ENCODE results near the gene EPB41L4B. TPM values are rescaled to one million over a fixed set of nuclear protein-coding genes. Genes with fewer than 3 reads are reported as not detected.

EPB41L4B gene
- total RNA-seq, 2 donors from 2014 or later: 41.9 to 122 TPM

DNA sequence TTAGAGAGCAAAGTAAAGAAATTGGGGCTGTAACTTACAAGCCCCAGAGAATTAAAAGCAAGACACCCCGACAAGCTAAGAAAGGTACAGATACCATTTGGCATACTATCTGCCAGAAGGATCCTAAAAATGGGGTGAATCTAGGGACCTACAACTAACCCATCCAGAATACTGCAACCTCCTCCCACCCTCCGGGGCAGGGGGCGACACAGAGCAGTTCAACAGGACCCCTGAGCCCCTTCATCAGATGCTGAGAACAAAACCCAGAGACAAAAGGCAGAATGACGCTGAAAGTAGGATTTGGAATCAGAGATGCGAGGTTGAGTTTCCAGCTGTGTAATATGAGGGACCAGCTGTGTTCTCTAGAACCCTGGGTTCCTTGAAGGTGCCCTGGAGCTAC is 71.2 kb downstream of the EPB41L4B start:
- Histone ChIP-seq H3K9me3 (no peaks in the 10 kb centered on the region), H3K27ac (peak overlapping the region; percentile 91 to 95 (median 94)), H3K36me3 (replicated peaks in 1 of 2; ENCODE audit: insufficient read depth in 1 of 2, low read depth in 2 of 2) (no peaks in the 10 kb centered on the region), H3K4me1 (peaks cover 95% of the 10 kb centered on the region), H3K27me3 (no peaks in the 10 kb centered on the region), H3K4me3 (no peak overlapping the region)
- TF ChIP-seq, protein P1, sequence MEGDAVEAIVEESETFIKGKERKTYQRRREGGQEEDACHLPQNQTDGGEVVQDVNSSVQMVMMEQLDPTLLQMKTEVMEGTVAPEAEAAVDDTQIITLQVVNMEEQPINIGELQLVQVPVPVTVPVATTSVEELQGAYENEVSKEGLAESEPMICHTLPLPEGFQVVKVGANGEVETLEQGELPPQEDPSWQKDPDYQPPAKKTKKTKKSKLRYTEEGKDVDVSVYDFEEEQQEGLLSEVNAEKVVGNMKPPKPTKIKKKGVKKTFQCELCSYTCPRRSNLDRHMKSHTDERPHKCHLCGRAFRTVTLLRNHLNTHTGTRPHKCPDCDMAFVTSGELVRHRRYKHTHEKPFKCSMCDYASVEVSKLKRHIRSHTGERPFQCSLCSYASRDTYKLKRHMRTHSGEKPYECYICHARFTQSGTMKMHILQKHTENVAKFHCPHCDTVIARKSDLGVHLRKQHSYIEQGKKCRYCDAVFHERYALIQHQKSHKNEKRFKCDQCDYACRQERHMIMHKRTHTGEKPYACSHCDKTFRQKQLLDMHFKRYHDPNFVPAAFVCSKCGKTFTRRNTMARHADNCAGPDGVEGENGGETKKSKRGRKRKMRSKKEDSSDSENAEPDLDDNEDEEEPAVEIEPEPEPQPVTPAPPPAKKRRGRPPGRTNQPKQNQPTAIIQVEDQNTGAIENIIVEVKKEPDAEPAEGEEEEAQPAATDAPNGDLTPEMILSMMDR (IDR thresholded peaks at IDR 0.05): peak in 1 of 7 experiments; percentile 7
- TF ChIP-seq POLR2A (IDR thresholded peaks at IDR 0.05): no peak
- ATAC-seq (no peak), DNase-seq (no peak)
- intact Hi-C loops (cut with DNase I): no loop called here
- 79% methylated on average over 5 of the region's 5 CpGs for WGBS, 2 donors

DNA sequence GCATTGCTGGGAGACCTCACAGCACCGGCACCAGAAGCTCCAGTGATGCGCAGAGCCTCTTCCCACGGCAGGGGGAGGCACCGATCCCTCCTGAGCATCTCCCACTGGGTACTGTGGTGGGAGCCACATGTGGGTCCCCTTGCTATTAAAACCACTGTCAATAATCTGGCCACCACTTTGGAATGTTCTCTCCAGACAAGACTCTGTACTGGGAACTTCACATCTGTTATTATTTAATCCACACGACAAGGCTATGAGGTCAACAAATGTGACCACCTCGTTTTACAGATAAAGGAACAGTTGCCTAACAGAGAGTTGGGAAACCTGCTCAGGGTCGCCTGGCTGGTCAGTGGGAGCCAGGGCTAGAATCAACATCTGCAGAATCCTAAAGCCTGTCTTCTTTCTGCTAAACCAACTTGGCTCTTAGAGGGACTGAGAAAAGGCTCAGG is 72.7 kb downstream of the EPB41L4B start:
- TF ChIP-seq, protein P1 (IDR thresholded peaks at IDR 0.05): peak in 2 of 7 experiments; percentile 2 to 19
- TF ChIP-seq POLR2A (IDR thresholded peaks at IDR 0.05): peak in 2 of 3 donors; percentile 51 to 63
- Histone ChIP-seq H3K27ac (peak overlapping the region; percentile 91 to 98 (median 95)), H3K27me3 (no peaks in the 10 kb centered on the region), H3K9me3 (no peaks in the 10 kb centered on the region), H3K4me1 (peaks cover 84% of the 10 kb centered on the region), H3K4me3 (no peak overlapping the region), H3K36me3 (replicated peaks in 1 of 2; ENCODE audit: insufficient read depth in 1 of 2, low read depth in 2 of 2) (peaks cover 0 to 3% of the 10 kb centered on the region in 2 donors)
- intact Hi-C loops (cut with DNase I): no loop called here
- ATAC-seq: peak; percentile 70
- WGBS, 2 donors: 25 to 34% methylated on average over 7 of the region's 7 CpGs
- DNase-seq: peak; percentile 83 to 93 (median 88)

DNA sequence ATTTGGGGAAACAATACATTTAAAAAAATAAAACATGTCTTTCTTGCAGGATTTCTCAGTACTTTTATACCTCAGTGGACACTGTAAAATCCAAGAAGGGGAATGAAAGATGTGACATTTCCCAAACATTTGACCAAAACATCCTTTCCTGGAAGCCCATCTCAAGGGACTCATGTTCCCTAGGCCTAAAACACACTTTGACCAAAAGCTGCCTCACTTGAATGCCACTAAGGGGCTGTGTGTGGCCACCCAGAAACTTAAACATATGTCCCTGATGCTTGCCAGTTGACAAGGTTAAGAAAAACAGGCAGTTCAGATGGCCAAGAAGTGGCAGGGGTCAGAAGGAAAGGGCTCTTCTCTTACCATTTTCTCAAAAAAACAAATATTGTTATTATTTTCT is 73.6 kb downstream of the EPB41L4B start:
- DNase-seq (no peak), ATAC-seq (no peak)
- intact Hi-C loops (cut with DNase I): no loop called here
- peak overlapping the region; percentile 89 to 95 (median 93) for H3K27ac ChIP-seq
- TF ChIP-seq, protein P1 (IDR thresholded peaks at IDR 0.05): no peak
- no peak for TF ChIP-seq POLR2A (IDR thresholded peaks at IDR 0.05)
- H3K4me1 ChIP-seq: peaks cover 77% of the 10 kb centered on the region
- H3K27me3 ChIP-seq: no peaks in the 10 kb centered on the region
- H3K4me3 ChIP-seq: no peak overlapping the region
- no peaks in the 10 kb centered on the region for H3K9me3 ChIP-seq
- H3K36me3 ChIP-seq (replicated peaks in 1 of 2; ENCODE audit: insufficient read depth in 1 of 2, low read depth in 2 of 2): peaks cover 1 to 3% of the 10 kb centered on the region in 2 donors

DNA sequence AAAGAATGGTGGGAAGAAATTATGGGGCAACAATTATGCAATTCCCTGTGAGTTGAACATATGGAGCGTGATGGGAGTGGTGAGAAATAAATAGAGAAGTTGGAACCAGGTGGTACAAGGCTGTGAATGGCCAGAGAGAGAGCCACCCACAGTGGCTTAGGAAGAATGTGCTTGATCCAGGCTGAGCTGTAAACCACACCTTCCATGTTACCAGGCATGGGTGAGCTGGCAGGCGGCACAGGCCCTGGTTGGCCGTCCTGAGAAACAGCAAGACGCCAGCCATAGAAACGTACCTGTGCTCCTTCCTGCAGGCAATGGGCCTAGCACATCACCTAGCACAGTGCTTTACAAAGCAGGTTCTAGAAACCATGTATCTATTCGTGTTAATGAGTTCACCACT is 74.3 kb downstream of the EPB41L4B start:
- TF ChIP-seq POLR2A (IDR thresholded peaks at IDR 0.05): peak; percentile 82 to 90 (median 88)
- TF ChIP-seq, protein P1 (IDR thresholded peaks at IDR 0.05): no peak
- Histone ChIP-seq H3K36me3 (replicated peaks in 1 of 2; ENCODE audit: insufficient read depth in 1 of 2, low read depth in 2 of 2) (peaks cover 5 to 8% of the 10 kb centered on the region in 2 donors), H3K4me1 (peaks cover 74% of the 10 kb centered on the region), H3K27me3 (no peaks in the 10 kb centered on the region), H3K27ac (peak overlapping the region; percentile 89 to 95 (median 93)), H3K9me3 (no peaks in the 10 kb centered on the region), H3K4me3 (no peak overlapping the region)
- DNase-seq (peak; percentile 86 to 94 (median 92)), ATAC-seq (peak; percentile 68)
- 32 to 37% methylated on average over 6 of the region's 6 CpGs for WGBS, 2 donors
- intact Hi-C loops (cut with DNase I): no loop called here

DNA sequence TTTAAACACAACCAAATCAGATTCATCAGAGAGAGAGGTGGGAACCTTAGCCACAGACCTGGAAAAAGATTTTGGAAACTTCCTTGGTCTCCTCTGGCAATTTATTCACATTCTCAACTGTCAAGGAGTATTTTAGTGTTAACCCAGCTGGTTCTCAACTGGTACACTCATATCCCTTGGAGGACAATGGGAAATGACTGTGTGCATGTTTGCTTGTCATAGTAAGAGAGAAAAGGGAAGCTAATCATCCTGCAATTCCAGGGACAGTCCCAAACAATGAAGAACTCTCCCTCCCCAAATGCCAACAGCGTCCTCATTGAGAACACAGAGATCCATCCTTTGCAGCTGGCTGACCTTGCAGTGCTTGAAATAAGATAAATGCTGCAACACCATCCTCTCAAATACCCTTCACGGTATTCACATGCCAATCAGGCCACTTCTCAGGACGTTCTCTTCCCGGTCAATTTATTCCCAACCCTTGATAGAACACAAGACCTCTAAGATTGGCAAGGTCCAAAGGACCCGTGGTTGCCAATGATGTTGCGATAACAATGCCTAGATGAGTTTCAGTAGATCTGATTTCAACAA is 75.5 kb downstream of the EPB41L4B start:
- Histone ChIP-seq H3K4me3 (no peak overlapping the region), H3K27me3 (no peaks in the 10 kb centered on the region), H3K27ac (peak overlapping the region; percentile 89 to 95 (median 93)), H3K4me1 (peaks cover 64% of the 10 kb centered on the region), H3K36me3 (replicated peaks in 1 of 2; ENCODE audit: insufficient read depth in 1 of 2, low read depth in 2 of 2) (peaks cover 7 to 8% of the 10 kb centered on the region in 2 donors), H3K9me3 (no peaks in the 10 kb centered on the region)
- intact Hi-C loops (cut with DNase I): no loop called here
- DNase-seq: no peak
- TF ChIP-seq, protein P1 (IDR thresholded peaks at IDR 0.05): no peak
- TF ChIP-seq POLR2A (IDR thresholded peaks at IDR 0.05): no peak
- WGBS, 2 donors: 47 to 60% methylated on average over 6 of the region's 6 CpGs
- no peak for ATAC-seq

All from body of pancreas (tissue), 4 donors.